ENCODE measurements around the gene ANKRD37. TPM values are rescaled to one million over a fixed set of nuclear protein-coding genes. Genes with fewer than 3 reads are reported as not detected.

ANKRD37 gene
- total RNA-seq, 1 experiment from 2014 or later, result 5.1 TPM

- ChIA-PET CTCF (no interaction called here), POLR2A (no interaction called here)
- Histone ChIP-seq H3K9me3 (ENCODE audit: control insufficient read depth, insufficient read depth, low read depth, low read length) (no peaks in the 10 kb centered on the region), H3K36me3 (ENCODE audit: control insufficient read depth, insufficient read depth, low read length) (no peaks in the 10 kb centered on the region), H3K27me3 (ENCODE audit: control insufficient read depth, insufficient read depth, low read length) (no peaks in the 10 kb centered on the region), H3K4me3 (ENCODE audit: low read depth in 2 of 2, low read length in 2 of 2) (no peak overlapping the region), H3K27ac (ENCODE audit: low read length) (no peak overlapping the region), H3K4me1 (ENCODE audit: control insufficient read depth, insufficient read depth, low read length) (no peaks in the 10 kb centered on the region)
- intact Hi-C loops (cut with micrococcal nuclease; ENCODE audit: unreplicated experiment) (no loop called here), in situ Hi-C loops (cut with HindIII; ENCODE audit: low pct_unique_long_range_greater_than_20kb, low sequenced_read_pairs) (no loop called here)
- ATAC-seq, result no peak
- no peak for TF ChIP-seq POLR2AphosphoS5 (IDR thresholded peaks at IDR 0.05; ENCODE audit: low read depth, low read length)
- TF ChIP-seq CTCF (IDR thresholded peaks at IDR 0.05), result no peak
- TF ChIP-seq REST (IDR thresholded peaks at IDR 0.05; ENCODE audit: insufficient read depth in 1 of 2, low read depth in 2 of 2, low read length in 1 of 2), result no peak
- TF ChIP-seq SIN3A (IDR thresholded peaks at IDR 0.05; ENCODE audit: borderline replicate concordance, insufficient read depth, low read depth, low read length), result no peak
- TF ChIP-seq TCF7L2 (IDR thresholded peaks at IDR 0.05; ENCODE audit: low read depth, low read length), result no peak
- BruUV-seq (replicated peaks), result no TSS peak
- DNase-seq (ENCODE audit: low read depth, low spot score), result no peak
Measured at GRCh38 chr4:185370268-185370949, 26.2 kb upstream of the ANKRD37 start.

- DNase-seq (ENCODE audit: low read depth, low spot score) (no peak), ATAC-seq (no peak)
- no peaks in the 10 kb centered on the region for H3K27me3 ChIP-seq (ENCODE audit: control insufficient read depth, insufficient read depth, low read length)
- ChIA-PET POLR2A (no interaction called here), CTCF (no interaction called here)
- H3K4me3 ChIP-seq (ENCODE audit: low read depth in 2 of 2, low read length in 2 of 2), result no peak overlapping the region
- in situ Hi-C loops (cut with HindIII; ENCODE audit: low pct_unique_long_range_greater_than_20kb, low sequenced_read_pairs) (no loop called here), intact Hi-C loops (cut with micrococcal nuclease; ENCODE audit: unreplicated experiment) (no loop called here)
- no peaks in the 10 kb centered on the region for H3K36me3 ChIP-seq (ENCODE audit: control insufficient read depth, insufficient read depth, low read length)
- TF ChIP-seq REST (IDR thresholded peaks at IDR 0.05; ENCODE audit: insufficient read depth in 1 of 2, low read depth in 2 of 2, low read length in 1 of 2) (no peak), CTCF (IDR thresholded peaks at IDR 0.05) (no peak), SIN3A (IDR thresholded peaks at IDR 0.05; ENCODE audit: borderline replicate concordance, insufficient read depth, low read depth, low read length) (no peak), POLR2AphosphoS5 (IDR thresholded peaks at IDR 0.05; ENCODE audit: low read depth, low read length) (no peak), TCF7L2 (IDR thresholded peaks at IDR 0.05; ENCODE audit: low read depth, low read length) (no peak)
- no peaks in the 10 kb centered on the region for H3K9me3 ChIP-seq (ENCODE audit: control insufficient read depth, insufficient read depth, low read depth, low read length)
- no TSS peak for BruUV-seq (replicated peaks)
- no peak overlapping the region for H3K27ac ChIP-seq (ENCODE audit: low read length)
- no peaks in the 10 kb centered on the region for H3K4me1 ChIP-seq (ENCODE audit: control insufficient read depth, insufficient read depth, low read length)
Measured at GRCh38 chr4:185371702-185372101, 24.9 kb upstream of the ANKRD37 start.

Measured in Panc1 (cell line).